Measurements from ENCODE around the gene MCOLN3. TPM values are rescaled to one million over a fixed set of nuclear protein-coding genes. Genes with fewer than 3 reads are reported as not detected.
"Not testable (repeated sequence)": the region's sequence is repeated elsewhere in the genome, so short reads cannot be mapped to it uniquely, and the experiment has no call there.

MCOLN3 gene
- total RNA-seq, 1 experiment from 2014 or later = 10.1 TPM

DNA sequence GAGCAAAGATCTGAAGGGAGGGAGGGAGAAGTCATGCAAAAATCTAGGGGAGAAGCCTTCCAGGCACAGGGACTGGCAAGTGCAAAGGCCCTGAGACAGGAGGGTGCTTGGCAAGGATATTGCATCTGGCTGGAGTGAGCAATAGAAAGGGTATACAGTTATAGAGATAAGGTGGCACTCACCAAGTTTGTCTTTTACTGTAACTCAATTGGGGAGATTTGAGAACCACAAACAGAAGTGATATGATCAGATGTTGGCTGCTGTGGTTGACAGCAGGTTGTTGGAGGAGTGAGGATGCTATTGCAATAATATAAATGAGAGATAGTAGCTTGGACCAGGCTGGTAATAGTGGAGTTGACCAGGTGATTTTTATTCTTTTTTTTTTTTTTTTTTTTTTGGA lies 25.6 kb downstream of the MCOLN3 start:
- H2AFZ ChIP-seq = no peak overlapping the region
- no TSS peak for BruUV-seq (replicated peaks)
- H3K36me3 ChIP-seq (ENCODE audit: low read depth) = no peaks in the 10 kb centered on the region
- DNase-seq = no peak
- H3K4me1 ChIP-seq (replicated peaks; ENCODE audit: insufficient read depth) = no peaks in the 10 kb centered on the region
- H3K9me2 ChIP-seq (ENCODE audit: insufficient read depth) = no peaks in the 10 kb centered on the region
- H3K27me3 ChIP-seq (ENCODE audit: insufficient read depth, low read depth) = no peaks in the 10 kb centered on the region
- H3K4me3 ChIP-seq = no peak overlapping the region
- intact Hi-C loops (cut with micrococcal nuclease; ENCODE audit: unreplicated experiment) = no loop called here
- no peaks in the 10 kb centered on the region for H3K79me2 ChIP-seq (ENCODE audit: low read depth)
- H3K27ac ChIP-seq = no peak overlapping the region
- ChIA-PET POLR2A (ENCODE audit: unreplicated experiment) (no interaction called here), CTCF (interaction anchor here (0.7 kb wide), 1 partner anchor 32 kb away, joined by 19 read pairs; no protein-coding TSS in a partner anchor)
- no peaks in the 10 kb centered on the region for H3K9me3 ChIP-seq (ENCODE audit: insufficient read depth, low read depth)
- H3F3A ChIP-seq (ENCODE audit: insufficient read depth, low read depth) = no peaks in the 10 kb centered on the region
- no peak overlapping the region for H3K4me2 ChIP-seq
- TF ChIP-seq, protein P1, sequence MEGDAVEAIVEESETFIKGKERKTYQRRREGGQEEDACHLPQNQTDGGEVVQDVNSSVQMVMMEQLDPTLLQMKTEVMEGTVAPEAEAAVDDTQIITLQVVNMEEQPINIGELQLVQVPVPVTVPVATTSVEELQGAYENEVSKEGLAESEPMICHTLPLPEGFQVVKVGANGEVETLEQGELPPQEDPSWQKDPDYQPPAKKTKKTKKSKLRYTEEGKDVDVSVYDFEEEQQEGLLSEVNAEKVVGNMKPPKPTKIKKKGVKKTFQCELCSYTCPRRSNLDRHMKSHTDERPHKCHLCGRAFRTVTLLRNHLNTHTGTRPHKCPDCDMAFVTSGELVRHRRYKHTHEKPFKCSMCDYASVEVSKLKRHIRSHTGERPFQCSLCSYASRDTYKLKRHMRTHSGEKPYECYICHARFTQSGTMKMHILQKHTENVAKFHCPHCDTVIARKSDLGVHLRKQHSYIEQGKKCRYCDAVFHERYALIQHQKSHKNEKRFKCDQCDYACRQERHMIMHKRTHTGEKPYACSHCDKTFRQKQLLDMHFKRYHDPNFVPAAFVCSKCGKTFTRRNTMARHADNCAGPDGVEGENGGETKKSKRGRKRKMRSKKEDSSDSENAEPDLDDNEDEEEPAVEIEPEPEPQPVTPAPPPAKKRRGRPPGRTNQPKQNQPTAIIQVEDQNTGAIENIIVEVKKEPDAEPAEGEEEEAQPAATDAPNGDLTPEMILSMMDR (conservative IDR thresholded peaks at IDR 0.05) = no peak
- TF ChIP-seq EZH2 (IDR thresholded peaks at IDR 0.05; ENCODE audit: low read depth) = no peak
- no peaks in the 10 kb centered on the region for H4K20me1 ChIP-seq (ENCODE audit: insufficient read depth)

DNA sequence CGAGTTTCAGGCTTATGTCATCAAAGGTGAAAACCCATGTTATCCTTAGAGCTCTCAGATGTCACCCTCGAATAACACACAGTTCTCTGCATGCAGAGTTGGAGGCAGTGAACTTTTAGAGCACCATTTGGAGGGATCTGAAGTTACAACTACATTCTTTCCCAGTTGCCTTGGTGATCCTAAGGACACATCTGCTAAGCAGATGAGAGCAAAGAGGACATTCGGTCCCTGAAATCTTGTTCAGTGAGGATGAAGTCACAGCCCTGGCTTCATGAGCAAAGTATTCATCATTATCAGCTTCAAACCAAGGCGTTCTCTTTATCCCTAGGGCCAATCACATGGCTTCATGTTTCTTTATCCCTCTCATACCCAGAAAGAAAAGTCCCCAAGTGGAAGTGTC lies 28.3 kb downstream of the MCOLN3 start:
- intact Hi-C loops (cut with micrococcal nuclease; ENCODE audit: unreplicated experiment) = no loop called here
- Histone ChIP-seq H3K36me3 (ENCODE audit: low read depth) (no peaks in the 10 kb centered on the region), H3K9me3 (ENCODE audit: insufficient read depth, low read depth) (no peaks in the 10 kb centered on the region), H3K79me2 (ENCODE audit: low read depth) (no peaks in the 10 kb centered on the region), H3K4me2 (no peak overlapping the region), H3K27me3 (ENCODE audit: insufficient read depth, low read depth) (no peaks in the 10 kb centered on the region), H4K20me1 (ENCODE audit: insufficient read depth) (no peaks in the 10 kb centered on the region), H3F3A (ENCODE audit: insufficient read depth, low read depth) (no peaks in the 10 kb centered on the region), H2AFZ (no peak overlapping the region), H3K4me3 (no peak overlapping the region), H3K4me1 (replicated peaks; ENCODE audit: insufficient read depth) (no peaks in the 10 kb centered on the region), H3K27ac (no peak overlapping the region), H3K9me2 (ENCODE audit: insufficient read depth) (no peaks in the 10 kb centered on the region)
- DNase-seq = no peak
- ChIA-PET POLR2A (ENCODE audit: unreplicated experiment) (no interaction called here), CTCF (no interaction called here)
- BruUV-seq (replicated peaks) = no TSS peak
- TF ChIP-seq EZH2 (IDR thresholded peaks at IDR 0.05; ENCODE audit: low read depth) = no peak
- TF ChIP-seq, protein P1 (conservative IDR thresholded peaks at IDR 0.05) = no peak

DNA sequence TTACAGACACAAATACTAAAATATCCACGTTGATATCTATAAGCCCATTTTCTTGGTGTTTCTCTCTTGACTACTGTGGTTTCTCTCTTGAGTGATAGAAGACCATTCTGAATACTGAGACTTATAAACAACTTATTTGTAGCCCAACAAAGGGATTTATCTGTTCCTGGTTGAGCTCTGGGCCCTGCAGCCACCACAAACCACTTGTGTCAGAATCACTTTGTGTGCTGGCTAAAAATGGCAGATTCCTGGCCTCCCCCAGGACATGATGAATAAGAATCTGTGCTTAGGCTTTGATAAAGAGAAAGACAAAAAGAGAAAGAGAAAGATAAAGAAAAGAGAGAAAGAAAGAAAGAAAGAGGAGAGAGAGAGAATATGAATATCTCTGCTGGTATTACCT lies 32.5 kb downstream of the MCOLN3 start:
- Histone ChIP-seq H3K9me2 (ENCODE audit: insufficient read depth) (no peaks in the 10 kb centered on the region), H4K20me1 (ENCODE audit: insufficient read depth) (no peaks in the 10 kb centered on the region), H3K27me3 (ENCODE audit: insufficient read depth, low read depth) (no peaks in the 10 kb centered on the region), H3K27ac (no peak overlapping the region), H2AFZ (no peak overlapping the region), H3K79me2 (ENCODE audit: low read depth) (no peaks in the 10 kb centered on the region), H3K4me2 (no peak overlapping the region), H3K4me1 (replicated peaks; ENCODE audit: insufficient read depth) (no peaks in the 10 kb centered on the region), H3F3A (ENCODE audit: insufficient read depth, low read depth) (no peaks in the 10 kb centered on the region), H3K4me3 (no peak overlapping the region), H3K36me3 (ENCODE audit: low read depth) (no peaks in the 10 kb centered on the region), H3K9me3 (ENCODE audit: insufficient read depth, low read depth) (no peaks in the 10 kb centered on the region)
- intact Hi-C loops (cut with micrococcal nuclease; ENCODE audit: unreplicated experiment) = no loop called here
- ChIA-PET CTCF (no interaction called here), POLR2A (ENCODE audit: unreplicated experiment) (no interaction called here)
- TF ChIP-seq, protein P1 (conservative IDR thresholded peaks at IDR 0.05) = no peak
- TF ChIP-seq EZH2 (IDR thresholded peaks at IDR 0.05; ENCODE audit: low read depth) = no peak
- no peak for DNase-seq
- BruUV-seq (replicated peaks) = no TSS peak

DNA sequence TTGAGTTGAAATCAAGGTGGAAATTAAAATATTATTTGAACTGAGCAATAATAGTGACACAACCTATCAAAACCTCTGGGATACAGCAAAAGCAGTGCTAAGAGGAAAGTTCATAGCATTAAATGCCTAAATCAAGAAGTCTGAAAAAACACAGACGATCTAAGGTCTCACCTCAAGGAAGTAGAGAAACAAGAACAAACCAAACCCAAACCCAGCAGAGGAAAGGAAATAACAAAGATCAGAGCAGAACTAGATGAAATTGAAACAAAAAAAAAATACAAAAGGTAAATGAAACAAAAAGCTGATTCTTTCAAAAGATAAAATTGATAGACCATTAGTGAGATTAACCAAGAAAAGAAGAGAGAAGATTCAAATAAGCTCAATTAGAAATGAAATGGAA lies 42.7 kb downstream of the MCOLN3 start:
- POLR2A ChIA-PET (ENCODE audit: unreplicated experiment); CTCF ChIA-PET; H3F3A ChIP-seq (ENCODE audit: insufficient read depth, low read depth); H3K4me3 ChIP-seq; H3K27me3 ChIP-seq (ENCODE audit: insufficient read depth, low read depth); H4K20me1 ChIP-seq (ENCODE audit: insufficient read depth); H3K4me1 ChIP-seq (replicated peaks; ENCODE audit: insufficient read depth); H3K9me2 ChIP-seq (ENCODE audit: insufficient read depth); H2AFZ ChIP-seq; H3K4me2 ChIP-seq; H3K36me3 ChIP-seq (ENCODE audit: low read depth); DNase-seq; BruUV-seq (replicated peaks); intact Hi-C loops (cut with micrococcal nuclease; ENCODE audit: unreplicated experiment); H3K79me2 ChIP-seq (ENCODE audit: low read depth); H3K27ac ChIP-seq: not testable (repeated sequence)
- H3K9me3 ChIP-seq (ENCODE audit: insufficient read depth, low read depth) = peaks cover 13% of the 10 kb centered on the region; the same call in 1 of the 2 replicates

Measured in PC-9 (cell line).